HG03571 (cell line): ENCODE data around the gene CGREF1.

Source experiments
- ATAC-seq: cut with Tn5 transposase; IDR thresholded peaks from one replicate; pipeline ENCODE4 v1.9.1; 2021; ENCODE audit not compliant: unreplicated experiment

CGREF1 gene

DNA sequence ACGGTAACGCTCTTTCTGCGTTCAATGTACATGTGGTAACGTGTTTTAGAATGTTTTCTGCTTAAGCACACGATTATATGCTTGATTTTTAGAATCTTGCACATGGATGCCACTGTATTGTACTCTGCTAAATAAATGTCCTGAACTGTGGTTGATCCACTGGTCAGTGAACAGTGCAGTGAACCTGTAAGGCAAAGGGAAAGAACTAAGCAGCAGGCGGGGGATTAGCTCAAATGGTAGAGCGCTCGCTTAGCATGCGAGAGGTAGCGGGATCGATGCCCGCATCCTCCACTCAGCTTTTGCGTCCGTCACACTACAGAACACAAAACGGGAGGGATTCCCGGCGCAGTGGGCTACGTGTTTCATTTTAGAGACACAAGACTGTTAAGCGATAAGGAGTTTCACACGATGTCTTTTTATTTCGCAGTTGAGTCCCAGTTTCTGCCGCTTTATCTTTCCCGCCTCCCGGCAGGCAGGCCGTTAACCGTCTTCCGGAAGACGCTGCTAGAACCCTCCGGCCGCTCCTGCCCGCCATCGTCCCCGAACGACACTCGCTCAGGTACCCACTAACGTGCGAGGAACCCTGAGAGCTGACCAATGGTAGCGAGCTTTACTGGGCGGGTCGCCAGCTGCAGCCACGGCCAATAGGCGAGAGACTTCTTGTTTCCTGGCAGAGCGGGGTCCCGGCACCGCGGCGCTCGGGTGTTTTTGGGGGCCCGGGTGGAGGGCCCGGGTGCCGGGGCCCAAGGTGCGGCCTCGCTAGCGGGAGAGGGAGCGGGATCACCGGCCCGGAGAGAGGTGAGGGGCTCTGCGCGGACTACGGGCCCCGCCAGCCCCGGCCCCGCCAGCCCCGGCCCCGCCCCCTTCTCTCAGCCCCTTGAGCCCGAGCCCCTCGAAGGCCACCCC is 67.7 kb downstream of the CGREF1 start, which contains the start of gene AGBL5:
Gene AGBL5, plus strand, starts transcription at position 673 of the 906 bp plus-strand sequence. CDS start 1,291 bp downstream, outside the sequence.
- peak; percentile 55 for ATAC-seq
